GF-D8 (cell line): ENCODE data around the gene SLU7.

ENCODE experiments used
- DNase-seq: peaks from one replicate; lab custom pipeline; 2025; lab: John Stamatoyannopoulos, UW

The SLU7 gene

DNA sequence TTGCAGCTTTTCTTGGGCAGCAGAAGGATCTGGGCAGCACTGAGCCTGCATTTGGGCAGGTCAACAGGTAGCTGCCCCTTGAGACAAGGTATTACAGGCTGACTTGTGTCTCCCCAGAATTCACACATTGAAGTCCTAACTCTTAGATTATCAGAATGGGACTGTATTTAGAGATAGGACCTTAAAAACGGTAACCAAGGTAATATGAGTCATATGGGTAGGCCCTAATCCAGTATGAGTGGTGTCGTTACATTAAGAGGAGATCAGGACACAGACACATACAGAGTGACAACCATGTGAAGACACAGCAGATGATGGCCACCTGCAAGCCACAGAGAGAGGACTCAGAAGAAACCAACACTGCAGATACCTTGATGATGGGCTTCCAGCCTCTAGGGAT, 51.6 kb downstream of the SLU7 start:
- DNase-seq = no peak

DNA sequence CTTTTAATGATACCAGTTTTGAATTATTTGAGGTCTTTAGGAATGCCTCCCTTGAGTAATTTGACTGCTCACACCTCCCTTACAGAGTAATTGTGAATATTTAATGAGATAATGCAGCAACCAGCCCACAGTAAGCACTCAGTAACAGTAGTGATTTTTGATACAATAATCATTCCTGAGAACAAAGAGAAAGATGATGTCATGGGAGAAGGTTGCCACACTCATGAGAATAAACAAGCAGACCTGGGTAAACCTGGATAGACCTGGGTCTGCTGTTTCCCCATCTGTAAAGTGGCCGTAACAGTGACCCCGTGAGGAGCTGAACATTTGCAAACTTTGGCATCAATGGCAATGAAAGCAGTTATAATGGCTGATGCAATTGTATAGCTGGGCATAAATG, 52.7 kb downstream of the SLU7 start:
- no peak for DNase-seq

DNA sequence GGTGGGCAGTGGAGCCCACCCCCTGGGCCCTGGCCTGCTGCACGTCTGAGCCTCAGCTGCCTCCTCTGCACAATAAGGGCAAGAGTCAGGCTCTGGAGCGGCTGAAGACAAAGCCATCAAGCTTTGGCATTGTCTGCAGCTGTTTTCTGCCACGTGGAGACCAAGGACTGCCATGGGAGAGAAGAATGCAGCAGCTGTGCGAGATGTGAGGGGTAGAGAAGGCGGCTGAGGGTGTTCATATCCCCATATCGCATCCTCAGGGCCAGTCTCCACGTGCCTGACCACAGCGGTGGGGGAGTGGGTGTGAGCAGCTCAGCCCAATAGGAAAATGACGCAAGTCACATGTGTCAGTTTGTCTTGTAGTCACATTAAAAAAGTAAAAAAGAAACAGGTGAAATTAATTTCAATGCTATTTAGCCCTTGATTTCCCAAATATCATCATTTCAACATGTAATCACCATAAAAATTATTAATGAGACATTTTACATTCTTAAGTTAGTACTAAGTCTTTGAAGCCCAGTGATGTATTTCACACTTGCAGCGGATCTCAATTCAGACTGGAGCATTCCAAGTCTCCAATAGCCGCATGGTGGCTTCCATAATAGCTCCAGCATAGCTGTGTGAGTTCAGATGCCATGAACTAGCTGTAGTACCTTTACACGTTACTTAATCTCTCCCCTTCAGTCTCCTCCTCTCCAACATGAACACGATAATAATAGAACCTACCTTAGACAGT, 55.1 kb downstream of the SLU7 start:
- DNase-seq = no peak

DNA sequence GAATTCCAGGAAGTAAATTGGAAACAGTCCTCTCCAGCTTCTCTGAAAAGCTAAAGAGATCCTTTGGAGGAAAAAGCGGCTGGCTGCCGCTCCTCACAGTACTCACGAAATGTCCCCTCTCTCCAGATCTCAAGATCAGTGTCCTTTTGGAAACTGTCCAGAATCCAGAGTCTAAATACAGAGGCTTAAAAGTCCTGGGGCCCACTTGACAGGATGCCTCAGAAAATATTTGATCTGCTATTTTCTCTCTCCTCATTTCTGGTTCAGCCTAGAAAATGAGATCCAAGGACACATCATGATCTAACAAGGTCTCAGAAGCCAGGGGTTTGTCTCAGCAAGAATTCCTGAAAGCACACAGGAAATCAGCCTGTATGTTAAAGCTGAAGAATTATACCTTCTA, 55.7 kb downstream of the SLU7 start:
- no peak for DNase-seq

DNA sequence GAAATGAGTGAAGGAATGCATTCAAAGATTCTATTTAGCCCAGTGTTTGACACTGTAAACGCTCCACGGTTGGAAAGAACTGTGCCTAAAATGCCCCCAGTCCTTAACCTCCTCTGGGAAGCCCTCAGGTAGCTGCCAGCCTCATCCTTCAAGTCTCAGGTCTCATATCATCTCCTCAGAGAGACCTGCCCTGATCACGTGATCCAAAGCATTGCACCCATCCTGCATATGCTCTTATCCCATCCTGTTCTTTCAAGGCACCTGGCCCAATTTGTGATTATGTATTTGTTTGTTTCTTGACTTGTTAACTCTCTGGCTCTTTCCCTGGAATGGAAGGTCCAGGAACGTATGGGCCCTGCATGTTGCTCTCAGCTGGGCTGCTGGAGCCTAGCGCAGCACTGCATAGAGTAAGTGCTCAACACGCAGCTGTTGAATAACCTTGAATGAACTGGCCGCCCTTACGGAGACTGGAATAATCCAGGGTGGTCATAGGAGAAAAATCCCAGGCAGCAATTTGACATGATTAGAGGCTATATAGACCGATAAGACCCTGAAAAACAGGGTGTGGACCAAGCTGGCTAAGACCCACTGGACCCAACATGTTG, 57.2 kb downstream of the SLU7 start:
- DNase-seq = no peak

DNA sequence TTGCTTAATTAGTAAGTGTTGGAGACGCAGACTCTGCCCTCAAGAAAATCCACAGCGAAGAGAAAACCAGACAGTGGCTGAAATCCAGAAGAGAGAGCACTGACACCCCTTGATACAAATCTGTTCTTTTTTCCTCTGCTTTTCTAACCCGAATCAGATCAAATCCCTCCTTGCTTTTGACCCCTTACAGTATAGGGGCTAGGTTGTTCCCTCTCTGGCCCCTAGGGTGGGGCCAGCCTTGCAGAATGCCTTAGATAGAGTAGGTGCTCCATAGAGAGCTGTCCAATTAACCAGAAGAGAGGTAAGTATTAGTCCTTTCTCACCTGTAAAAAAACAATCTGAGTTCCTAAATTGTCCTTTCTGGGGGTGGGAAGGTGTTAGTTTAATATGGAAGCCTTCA, 58.6 kb downstream of the SLU7 start:
- DNase-seq = no peak

DNA sequence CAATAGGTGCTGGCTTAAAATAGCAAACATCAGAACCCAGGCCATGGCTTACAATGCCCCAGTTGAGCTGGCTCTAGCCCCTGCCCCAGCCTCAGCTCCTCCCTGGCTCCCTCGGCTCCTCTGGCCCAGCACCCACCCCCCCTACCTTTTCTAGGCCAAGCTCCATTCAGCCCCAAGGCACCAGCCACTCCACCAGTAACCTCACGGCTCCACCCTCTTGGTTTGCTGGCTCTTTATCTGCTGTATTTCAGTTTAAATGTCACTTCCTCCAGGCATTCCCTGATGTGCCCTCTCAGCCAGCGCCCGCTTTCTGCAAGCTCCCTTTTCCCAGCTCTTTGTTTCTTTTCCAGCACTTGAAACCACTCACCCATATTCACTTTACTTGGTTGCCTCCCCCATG, 59.1 kb downstream of the SLU7 start:
- DNase-seq = no peak

DNA sequence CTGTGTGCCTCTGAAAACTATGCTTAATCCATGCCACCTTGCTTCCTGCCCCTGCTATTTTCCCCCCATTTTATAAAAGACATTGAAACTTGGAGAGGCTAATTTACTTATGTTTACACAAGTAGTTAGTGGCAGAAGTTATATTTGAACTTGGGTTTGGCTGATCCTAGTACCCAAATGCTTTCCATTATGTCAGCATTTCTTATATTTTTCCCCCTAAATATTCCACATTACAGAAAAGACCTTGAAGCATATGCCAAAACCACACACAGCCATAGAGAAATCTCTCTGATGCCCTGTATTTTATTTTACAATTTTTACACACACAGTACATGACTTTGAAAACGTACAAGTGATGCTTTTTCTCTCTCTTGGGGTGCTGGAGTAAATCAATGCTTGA, 59.6 kb downstream of the SLU7 start:
- DNase-seq = no peak

DNA sequence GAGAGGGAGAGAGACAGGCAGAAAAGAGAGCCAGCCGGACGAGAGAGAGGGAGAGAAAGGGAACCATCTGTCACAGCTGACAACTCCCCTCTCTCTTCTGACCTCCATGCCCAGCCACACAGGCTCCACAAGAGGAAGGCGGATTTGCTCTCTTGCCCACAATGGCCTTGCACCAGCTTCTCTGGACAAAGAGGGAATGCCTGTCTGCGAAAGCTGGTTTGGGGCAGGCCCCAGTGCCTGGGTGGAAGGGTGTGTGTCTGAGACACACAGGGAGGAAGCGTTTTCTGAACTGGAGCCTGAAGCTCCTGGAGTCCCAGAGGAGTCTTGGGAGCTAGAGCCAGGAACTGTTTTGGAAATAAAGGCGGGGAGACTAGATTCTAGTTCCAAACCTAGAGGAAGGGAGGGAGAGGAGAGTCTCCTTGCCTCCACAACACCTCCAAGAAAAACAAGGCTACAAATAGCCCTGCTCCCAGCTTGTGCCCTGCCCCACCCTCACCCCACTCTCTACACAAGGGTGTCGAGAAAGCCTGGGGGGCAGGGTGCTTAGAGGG, 60.9 kb downstream of the SLU7 start:
- no peak for DNase-seq

DNA sequence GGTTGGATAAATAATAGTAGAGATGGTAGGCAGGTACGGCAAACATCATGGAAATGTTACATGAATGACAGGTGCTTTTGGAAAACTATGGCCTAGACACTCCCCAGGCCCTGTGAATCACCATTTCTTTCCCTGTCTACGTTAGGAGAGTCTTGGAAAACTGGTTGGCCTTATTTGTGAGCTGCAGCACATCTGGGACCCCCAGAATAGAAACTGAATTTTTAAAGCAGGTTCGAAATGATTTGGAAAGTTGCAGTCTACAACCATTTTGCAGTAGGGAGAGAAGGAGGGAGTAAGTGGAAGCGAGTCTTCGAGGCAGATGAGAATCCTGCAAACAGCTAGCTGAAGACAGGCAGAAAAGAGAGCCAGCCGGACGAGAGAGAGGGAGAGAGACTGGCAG, 61.5 kb downstream of the SLU7 start:
- no peak for DNase-seq

DNA sequence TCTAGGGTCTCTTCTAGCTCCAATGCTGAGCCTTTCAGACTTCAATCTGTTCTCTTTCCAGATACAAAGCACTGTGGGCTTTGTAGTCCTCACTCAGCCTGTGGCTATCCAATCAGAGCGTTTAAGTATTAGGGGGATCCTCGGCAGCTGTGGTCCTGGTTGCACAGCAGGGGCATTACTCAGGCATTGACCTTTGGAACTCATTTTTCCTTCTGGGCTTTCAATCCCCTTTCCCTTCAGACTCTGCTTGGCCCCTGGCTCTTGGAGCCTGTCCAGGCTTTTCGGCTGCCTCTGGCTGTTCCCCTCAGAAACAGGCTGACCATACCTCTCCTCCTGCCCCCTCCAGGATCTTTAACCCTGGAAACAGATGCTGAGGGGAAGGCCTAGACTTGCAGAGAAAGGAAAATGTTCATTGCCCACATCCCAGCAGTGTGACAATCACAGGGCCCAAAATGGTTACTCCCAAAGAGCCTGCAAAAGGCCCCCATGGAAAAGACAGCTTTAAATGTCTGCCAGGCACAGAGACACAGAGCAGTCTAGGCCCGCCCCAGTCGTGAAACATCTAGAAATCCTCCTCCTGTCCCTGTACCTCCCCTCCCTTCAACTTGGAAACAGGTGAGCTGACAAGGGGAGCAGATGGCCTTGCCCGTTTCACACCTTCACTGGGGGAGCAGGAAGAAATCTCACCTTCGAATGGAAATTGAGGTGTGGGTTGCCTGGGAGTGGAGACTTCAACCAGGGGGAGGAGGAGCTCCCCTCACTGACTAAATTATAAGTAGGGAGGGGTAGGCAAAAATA, 62.1 kb downstream of the SLU7 start:
- no peak for DNase-seq

DNA sequence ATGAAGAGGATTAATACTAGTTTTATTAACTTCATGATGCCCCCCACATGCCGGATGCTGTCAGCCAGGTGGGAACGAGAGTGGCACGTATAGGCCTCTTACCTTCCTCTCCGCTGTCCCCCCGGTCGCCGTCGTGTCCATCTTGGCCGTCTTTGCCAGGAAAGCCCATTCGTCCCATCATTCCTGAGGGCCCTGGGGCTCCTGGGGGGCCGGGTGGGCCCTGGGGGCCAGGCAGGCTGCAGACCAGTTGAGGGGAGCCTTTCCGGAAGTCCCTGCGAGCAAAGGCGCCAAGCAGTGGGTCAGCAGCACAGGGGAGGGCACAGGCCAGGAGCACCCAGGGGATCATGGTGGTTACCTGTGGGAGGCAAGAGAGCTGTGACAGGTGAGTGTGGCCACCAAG, 64.2 kb downstream of the SLU7 start:
- no peak for DNase-seq

DNA sequence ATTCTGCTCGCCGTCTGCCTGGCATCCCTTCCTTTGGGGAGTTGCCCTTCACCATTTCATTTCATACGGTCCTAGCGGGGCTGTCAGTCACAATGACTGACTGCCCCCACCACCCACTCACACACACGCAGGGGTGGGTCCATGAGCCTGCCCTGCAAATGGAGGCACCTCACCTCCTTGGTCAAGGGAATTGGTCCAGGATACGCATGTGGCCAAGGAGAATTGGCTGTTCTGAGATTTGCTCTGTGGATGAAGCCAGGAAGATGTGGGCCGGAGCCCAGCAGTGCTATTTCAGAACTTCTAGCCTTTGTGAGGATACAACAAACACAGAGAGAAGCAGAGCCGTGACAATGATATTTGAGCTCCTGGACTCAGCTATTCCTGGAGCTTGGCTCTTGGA, 65.5 kb downstream of the SLU7 start:
- DNase-seq = no peak

DNA sequence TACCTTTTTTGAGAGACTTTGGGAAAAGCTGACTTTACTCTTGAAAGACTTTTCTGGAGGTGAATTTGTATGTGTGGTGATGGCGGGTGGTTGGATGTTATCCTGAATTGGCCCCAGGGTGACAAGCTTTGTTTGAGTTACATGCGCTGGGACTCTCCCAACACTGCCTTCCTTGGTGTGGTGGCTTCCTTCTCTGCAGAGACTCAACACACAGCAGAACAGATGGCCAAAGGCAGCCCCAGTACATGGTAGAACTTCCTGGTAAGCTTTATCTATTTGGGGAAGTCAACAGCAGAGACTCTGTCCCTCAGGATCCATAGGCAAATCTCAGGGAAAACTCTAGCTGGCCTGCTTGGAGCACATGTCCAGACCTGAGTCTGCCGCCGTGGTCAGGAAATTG, 66.6 kb downstream of the SLU7 start:
- no peak for DNase-seq
